T1000 (cell line): ENCODE results near the gene MPC2.
"Not testable (repeated sequence)": the region's sequence is repeated elsewhere in the genome, so short reads cannot be mapped to it uniquely, and the experiment has no call there.

ENCODE experiments used
- DNase-seq: peaks from one replicate; lab custom pipeline; 2025; ENCODE audit warnings: mixed read lengths; lab: John Stamatoyannopoulos, UW

MPC2 gene

DNA sequence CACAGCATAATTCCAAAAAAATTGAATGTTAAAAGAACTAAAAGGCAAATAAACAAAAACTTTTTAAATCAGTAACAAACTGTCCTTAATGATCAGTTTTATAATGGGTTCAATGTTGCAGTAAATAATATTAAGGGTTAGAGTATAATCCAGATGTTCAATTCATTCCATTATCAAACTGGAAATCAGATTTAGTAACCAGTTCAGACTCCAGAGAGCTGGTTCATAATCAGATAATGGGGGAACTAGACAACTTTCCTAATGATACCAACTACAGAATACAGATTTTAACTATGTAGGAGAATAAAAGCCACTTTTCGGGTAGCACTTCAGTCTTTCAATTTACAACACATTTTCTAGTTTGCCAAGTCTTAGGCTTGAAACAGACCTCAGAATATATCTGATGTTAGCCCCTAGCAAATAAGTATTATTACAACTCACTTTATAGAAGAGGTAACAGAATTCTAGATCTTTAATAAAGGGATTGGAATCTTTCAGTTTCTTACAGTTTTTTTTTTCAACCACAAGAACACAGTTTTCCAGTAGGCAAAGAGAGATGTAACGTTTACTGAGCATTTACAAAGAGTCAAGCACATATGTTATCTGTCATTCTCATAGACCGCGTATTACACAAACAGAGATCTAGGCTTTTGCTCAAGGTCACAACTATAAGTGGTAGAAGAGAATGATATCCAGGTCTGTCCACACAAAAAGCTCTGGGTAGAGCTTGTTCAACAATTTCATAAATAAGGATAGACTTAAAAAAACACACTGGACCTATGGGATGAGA is 2.3 kb downstream of the MPC2 start:
- DNase-seq: no peak

DNA sequence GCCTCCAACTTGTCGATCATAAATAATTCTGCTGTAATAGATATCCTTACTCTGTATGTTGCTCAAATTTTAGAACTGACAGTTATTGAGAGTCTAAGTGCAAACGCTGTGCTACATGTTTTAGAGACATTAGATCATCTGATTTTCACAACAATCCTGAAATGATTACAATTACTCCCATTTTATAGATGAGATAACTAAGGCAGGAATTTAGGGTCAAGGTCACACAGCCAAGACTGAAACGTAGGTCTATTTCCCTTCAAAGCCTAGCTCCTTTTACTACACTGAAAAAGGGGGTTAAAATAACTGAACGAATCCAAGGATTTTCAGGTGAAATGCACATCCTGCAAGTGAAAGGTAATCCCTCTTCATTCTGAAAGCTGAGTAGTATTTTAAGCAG is 3.1 kb downstream of the MPC2 start:
- DNase-seq: no peak

DNA sequence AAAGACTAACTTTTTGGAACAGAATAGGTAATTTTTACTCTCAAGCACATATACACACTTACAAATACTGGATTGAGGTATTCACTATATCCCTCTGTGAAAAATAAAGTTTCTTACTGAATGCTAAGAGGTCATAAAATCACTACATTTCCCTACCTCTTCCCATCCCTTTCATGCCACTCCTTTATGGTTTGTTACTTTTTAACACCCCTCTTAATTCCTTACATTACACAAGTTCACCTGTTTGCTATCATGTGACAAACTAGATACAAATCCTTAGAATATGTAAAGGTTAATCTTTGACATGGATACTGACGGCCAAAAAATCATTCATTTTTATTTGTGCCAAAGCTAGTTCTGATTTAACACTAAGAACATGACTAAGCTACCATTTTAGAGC is 7.1 kb downstream of the MPC2 start:
- DNase-seq: no peak

DNA sequence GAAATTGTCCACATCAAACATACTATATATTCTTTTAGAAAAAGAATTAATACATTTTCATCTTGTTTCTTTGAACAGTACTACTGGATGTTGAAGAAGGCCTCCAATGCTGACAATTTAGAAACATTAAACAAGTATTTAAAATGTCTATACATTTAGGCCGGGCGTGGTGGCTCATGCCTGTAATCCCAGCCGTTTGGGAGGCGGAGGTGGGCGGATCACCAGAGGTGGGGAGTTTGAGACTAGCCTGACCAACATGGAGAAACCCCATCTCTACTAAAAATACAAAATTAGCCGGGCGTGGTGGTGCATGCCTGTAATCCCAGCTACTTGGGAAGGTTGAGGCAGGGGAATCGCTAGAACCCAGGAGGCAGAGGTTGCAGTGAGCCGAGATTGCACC is 8.0 kb downstream of the MPC2 start:
- not testable (repeated sequence) for DNase-seq

DNA sequence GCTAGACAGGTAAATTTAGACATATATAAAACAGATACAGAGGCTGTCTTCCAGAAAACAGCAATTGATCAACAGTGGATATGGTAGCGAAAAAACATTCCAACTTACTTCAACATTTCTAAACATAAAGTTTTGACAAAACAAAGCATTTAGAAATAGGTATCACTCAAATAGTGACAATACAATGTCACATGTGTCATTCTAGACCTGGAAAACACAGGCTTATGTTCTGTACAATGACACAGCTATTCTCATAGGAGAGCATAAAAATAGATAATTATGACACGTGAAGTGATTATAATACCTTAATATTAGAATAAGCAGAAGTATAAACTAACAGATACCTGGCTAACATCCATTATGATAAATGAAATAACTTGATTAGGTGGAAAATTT is 8.4 kb downstream of the MPC2 start:
- no peak for DNase-seq

DNA sequence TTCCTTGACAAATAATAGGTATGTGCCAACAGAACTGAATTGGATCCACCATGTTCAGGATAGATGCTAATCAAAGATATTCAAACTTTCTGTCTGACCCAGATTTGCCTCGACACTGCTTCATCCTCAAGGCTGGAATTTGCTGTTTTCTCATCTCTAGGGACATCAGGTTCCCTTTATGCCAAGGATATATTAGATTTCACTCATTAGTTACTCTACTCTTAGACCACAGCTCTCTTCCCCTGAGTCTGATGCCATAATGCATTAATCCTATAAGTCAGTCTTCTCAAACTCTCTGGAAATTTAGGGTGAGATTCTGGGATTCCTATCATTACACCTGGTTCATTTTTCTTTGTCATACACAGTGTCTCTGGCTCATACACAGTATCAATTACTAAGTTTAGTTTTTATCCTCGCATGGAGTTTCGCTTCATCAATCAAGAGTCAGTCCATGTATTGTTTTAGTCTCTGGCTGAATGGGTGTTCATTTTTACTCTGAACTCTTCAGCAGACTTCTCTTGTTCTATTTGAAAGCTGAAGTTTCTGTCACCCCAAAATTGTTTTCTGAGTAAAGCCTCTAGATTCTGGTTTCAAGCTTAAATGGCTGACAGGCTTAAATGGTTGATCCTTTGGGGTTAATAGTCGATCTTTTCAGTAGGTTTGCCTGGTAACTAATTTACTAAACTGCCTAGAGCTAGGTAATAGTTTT is 9.7 kb downstream of the MPC2 start:
- no peak for DNase-seq

DNA sequence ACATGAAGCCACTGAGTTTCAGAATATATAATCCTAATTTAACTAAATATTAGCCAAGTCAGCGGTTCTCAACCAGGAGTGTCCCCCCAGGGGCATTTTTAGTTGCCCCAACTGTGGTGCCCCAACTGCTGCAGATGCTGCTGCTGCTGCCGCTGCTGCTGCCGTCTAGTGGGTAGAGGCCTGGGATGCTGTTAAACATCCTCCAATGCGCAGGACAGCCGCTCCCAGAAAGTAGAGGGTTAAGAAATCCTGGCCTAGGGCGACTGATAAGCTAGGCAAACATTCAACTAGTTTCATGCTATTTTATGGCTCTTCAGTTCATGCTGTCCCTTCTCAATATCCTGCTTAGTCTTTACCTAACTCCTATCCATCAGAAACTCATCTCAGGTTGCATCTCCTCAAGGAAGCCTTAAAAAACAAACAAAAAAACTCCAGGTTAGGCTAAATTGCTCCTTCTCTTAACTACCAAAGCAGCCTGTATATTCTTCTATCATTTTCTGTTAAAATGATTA is 10.3 kb downstream of the MPC2 start:
- no peak for DNase-seq

DNA sequence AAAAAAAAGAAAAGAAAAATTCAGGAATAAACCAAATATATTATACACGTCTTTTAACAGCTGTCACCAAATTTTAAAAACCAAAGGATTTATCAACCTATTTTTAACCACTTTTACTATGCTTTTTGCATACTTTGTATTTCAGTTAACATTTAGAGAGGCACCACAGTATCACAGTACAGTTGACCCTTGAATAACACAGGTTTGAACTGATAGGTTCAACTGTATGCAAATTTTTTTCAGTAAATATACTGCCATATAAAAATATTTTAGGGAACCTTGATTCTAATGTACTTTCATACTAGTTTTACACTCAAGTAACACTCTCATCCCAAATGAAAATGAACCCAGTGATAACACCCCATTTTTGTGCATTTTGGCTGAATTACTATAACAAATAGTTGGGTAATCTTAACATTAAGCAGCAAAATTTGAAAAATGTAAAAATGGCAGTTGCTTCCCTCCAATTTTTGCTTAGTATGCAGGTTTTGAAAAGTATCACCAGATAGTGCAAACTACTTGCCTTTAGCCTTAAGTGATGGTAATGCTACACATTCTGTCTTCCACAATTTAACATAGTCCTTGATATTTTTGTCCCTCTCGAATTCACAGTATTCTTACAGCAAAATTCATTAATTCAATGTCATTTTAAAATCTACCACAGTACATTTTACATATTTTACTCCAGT is 12.2 kb downstream of the MPC2 start:
- DNase-seq: no peak

DNA sequence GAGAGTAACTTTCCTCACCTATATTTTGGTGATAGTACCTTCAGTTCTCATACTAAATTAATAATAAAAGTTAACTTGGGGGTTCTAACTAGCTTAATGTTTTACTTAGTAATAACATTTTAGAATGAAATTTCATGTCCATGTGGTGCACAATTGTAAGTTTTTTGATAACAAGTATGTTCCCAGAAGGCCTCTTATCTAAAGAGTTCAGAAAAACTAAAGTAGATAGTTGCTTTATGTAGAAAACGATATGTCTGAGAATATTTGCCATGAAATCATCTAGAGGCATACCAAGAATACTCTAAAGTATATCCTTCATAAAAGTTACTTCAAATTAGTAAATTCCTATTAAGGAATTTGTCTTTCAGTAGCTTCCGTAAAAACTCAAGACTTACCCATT is 12.8 kb downstream of the MPC2 start:
- DNase-seq: no peak

DNA sequence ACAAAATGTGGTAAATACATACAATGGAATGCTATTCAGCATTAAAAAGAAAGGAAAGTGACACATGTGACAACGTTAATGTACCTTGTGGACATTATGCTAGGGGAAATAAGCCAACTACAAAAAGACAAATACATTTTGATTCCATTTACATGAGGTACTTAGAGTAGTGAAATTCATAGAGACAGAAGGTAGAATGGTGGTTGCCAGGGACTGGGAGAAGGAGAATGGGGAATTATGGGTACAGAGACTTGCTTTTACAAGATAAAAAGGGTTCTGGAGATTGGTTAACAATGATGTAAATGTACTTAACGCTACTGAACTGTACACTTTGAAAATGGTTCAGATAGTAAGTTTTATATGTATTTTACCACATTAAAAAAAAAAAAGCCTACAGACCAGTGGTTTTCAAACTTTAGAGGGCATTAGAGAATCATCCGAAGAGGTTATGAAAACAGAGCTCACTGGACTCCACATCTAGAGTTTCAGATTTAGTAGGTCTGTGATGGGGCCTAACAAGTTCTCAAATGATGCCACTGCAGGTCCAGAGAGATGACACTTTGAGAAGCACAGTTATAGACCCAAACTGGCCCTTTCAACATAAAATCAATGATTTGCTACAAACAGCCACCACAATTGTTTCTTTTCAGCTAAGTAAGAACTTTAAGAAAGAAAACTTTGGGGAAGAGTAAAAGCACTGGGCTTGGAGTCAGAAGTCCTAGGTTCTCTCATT is 13.4 kb downstream of the MPC2 start:
- DNase-seq: no peak

DNA sequence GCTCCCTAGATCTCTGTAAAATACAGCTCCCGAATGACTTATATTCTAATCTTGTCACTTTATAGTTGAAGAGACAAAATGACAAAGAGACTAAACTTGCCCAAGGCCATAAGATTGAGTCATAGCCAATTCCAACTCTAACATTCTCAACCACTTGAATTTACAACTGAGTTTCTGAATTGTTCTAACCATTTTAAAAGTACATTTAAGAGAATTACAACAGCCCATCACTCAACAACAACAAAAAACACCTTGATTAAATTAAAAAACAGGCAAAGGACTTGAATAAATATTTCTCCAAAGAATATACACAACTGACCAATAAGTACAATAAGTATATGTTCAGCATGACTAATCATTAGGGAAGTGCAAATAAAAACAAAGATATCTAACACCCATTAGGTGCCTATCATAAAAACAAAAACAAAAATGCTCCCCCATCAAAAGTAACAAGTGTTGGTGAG is 14.2 kb downstream of the MPC2 start:
- DNase-seq: no peak

DNA sequence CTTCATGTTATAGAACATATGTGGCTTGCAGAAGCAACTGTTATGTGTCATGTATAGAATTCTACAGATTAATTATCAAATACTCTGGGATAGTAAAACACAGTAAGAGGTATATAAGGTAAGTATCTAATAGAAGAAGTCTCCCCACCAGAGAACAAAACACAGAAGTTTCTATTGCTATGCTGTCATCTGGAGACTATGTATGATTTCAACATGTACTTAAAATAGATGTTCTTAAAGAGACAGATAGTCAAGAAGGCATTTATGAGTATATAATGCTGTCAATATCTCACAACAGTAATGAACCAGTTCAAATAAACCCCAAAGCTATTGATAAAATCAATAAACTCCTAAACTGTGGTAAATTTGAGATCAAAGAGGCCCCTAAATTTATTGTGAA is 14.8 kb downstream of the MPC2 start:
- no peak for DNase-seq

DNA sequence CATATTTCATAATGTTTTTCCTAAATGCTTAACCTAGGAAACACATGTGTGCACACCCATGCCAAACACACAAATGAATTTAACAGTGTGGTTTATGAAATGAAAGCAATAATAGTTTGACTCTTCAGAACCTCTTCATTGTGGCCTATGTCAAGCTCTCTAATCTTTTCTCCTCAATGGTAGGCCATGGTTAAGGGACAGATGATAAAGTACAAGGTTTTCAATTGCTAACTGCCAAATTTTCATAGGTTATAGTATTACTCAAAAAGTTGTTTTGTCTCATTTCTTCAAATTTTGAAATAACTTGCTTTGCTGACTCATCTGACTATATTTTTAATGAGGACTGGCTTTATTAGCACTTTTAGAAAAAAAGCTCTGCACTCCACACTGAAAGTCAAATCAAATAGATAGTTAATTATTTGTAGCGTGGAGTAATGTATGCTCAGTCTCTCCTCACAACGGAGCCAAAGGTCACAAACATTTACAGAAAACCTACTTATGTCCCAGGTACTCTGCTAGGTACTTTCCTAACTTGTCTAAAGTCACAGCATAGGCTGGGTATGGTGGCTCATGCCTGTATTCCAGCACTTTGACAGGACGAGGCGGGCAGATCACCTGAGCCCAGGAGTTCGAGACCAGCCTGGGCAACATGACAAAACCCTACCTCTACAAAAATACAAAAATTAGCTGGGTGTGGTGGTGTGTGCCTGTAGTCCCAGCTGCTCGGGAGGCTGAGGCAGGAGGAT is 19.9 kb downstream of the MPC2 start:
- DNase-seq: no peak

DNA sequence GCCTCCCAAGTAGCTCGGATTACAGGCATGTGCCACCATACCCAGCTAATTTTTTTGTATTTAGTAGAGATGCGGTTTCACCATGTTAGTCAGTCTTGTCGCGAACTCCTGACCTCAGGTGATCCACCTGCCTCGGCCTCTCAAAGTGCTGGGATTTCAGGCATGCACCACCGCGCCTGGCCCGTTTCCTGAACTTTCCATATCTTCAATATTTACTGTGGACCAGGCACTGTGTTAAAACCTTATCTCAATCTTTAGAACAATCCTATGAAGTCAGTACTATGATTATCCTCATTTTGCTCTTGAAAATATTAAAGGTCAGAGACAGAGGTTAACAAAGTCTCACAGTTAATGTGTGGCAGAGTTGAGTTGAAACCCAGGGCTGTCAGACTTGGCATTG is 21.3 kb downstream of the MPC2 start:
- no peak for DNase-seq

DNA sequence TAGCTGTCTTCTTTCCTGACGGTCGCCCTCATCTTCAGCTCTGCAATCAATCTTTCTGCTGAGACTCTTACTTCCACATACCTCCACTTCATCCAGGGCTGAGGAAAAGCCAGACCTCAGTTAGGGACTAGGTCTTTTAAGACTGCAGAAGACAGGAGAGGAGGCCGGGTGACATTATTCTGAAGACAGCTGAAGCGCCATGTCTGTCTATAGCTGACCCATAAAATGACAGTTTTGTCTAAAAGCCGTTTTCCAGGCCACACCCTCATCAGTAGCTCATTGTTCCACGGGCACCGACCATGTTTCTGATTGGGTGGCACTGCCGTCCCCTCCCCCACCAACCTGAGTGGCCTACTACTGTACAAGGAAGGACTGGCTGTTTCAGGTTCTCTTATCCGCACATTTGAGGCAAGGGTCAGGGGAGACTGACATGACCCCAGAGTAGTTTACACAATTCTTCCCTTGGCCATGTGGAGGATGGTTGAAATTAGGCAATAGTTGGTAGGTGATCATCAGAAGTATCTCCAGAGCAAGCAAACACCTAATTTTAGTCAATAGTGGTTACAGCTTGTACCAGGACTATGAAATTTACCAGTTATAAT is 22.9 kb downstream of the MPC2 start, which contains the start of gene ADCY10:
Gene ADCY10, minus strand, starts transcription at position 240 of the 602 bp plus-strand sequence. CDS start 8,994 bp downstream, outside the sequence.
- no peak for DNase-seq

DNA sequence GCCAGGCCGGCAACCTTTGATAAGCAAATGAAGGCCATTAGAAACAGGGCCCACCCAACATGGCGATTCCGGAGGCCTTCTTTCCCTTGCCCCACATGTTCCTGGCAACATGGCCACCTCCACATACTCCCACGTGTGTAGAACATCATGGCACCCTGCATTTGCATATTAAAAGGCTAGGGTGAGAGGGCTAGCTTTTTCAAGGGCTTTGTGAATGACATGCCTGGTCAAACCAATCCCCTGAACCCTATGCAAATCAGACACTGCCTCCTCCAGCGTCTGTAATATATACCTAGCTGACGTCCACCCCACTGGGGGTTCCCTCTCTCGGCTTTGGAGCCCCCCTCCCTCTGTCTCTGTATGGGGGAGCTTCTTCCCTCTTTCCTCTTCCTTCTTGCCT is 24.6 kb downstream of the MPC2 start:
- DNase-seq: no peak

DNA sequence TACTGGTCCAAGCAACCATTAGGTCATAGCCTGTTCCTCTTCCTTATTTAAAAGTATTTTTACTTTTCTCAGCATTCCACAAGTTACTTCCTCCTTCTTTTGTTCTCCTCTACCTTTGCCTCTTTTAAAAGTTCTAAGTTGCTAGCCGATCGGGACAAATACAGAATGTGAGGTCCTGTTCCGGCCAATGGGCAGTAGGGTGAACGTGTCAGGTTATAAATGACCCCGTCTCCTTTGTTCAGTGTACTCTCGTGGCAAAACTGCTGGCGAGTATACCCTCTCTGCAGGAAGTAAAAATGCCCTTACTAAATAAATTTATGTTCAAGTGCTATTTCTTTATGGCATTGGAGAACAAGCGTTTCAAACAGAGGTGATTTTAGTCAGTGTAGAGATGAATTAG is 25.5 kb downstream of the MPC2 start:
- DNase-seq: no peak

DNA sequence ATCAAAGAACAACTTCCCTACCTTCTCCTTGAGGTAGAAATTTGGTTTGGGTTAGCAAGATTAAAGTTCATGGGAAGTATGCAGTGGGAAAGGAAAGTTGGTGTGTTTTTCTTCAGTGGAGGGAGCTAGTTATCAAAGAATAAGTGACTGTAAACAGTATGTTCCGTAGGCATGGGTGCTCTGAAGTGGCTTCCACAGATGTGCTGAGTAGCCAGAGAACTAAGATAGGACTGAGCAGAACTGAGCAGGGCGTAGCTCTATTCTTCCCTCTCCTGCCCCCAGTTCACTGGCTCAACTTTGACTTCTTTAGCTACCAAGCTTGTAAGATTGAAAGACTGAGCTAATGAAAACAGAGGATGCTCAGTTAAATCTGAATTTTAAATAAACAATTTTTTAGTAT is 26.3 kb downstream of the MPC2 start:
- DNase-seq: no peak

DNA sequence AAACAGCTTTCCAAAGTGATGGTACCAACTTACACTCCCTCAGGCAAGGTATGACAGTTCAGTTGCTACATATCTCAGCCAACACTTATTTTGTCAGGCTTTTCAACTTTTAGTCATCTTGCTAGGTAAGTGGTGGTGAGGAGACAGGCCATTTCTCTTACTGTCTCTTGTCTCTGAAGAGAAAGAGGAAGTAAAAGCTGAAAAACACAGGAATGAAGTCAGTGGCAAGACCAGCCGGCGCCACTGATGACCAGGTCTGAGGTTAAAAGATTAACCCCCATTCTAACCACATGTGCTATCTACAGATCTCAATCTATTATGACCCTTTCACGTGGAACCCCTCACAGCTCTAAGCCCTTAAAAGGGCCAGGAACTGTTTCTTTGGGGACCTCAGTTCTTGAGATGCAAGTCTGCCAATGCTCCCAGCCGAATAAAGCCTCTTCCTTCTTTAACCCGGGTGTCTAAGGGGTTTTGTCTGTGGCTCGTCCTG is 27.1 kb downstream of the MPC2 start:
- no peak for DNase-seq

DNA sequence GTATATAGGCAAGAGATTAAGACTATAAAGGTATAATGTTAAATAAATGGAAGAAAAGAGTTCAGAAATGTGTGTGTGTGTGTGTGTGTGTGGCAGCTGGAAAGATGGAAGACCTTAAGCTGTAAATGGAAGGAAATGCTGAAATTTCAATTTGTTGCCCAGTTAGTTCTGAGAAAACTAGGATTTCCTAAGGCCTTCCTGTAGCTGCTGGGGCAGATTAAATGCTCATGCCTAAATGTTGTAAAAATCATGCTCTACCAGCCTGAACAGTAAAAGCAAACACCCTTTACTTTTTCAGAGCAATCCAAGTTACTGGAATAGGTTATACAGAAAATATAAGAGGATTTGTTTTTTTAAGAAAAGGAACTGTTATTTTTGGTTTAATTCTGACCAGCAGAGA is 31.2 kb downstream of the MPC2 start:
- no peak for DNase-seq

DNA sequence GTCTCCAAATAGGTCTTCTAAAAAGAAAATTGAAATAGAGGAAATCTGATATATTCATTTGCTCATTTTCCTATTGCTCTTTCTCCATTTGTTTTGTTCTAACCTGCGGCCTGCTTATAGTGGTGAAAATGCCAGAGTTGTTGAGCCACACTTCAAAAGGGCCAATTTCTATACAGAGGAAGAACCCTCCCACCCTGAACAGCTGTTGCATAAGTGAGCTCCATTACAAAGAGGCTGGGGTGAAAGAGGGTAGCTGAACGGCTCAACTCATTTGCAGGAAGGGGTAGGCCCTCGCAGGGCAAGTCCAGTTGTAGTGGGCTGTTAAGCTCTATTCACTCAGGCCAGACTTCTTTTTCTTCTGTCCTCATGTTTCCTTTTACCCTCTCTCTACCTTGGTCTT is 31.7 kb downstream of the MPC2 start:
- DNase-seq: no peak
